ENCODE data around the gene MLH1. TPM values are rescaled to one million over a fixed set of nuclear protein-coding genes. Genes with fewer than 3 reads are reported as not detected.

Gene MLH1
- polyA plus RNA-seq, 2 of the 4 experiments (the other 2 are of a cell fraction), result 61.8 to 73.1 TPM

- WGBS (ENCODE audit: missing lambda C conversion rate), result 94% methylated on average over 3 of the region's 3 CpGs
- FAIRE-seq, result no peak
- Histone ChIP-seq H3K9me3 (no peaks in the 10 kb centered on the region), H3K4me2 (peak overlapping the region; percentile 96), H3K27ac (no peak overlapping the region), H3K4me1 (peaks cover 27% of the 10 kb centered on the region), H3K4me3 (no peak overlapping the region)
- no peak for ATAC-seq
- ChIA-PET POLR2A (interaction anchor here (0.7 kb wide), 1 partner anchor 142 kb away, joined by 11 read pairs; no protein-coding TSS in a partner anchor), CTCF (no interaction called here)
- no peak for TF ChIP-seq KDM1A (IDR thresholded peaks at IDR 0.05; ENCODE audit: low read depth)
- TF ChIP-seq ESRRA (IDR thresholded peaks at IDR 0.05; ENCODE audit: borderline replicate concordance, low read length), result no peak
- no peak for TF ChIP-seq HEYL (CRISPR knock-in tag; IDR thresholded peaks at IDR 0.05)
- TF ChIP-seq, protein P1, sequence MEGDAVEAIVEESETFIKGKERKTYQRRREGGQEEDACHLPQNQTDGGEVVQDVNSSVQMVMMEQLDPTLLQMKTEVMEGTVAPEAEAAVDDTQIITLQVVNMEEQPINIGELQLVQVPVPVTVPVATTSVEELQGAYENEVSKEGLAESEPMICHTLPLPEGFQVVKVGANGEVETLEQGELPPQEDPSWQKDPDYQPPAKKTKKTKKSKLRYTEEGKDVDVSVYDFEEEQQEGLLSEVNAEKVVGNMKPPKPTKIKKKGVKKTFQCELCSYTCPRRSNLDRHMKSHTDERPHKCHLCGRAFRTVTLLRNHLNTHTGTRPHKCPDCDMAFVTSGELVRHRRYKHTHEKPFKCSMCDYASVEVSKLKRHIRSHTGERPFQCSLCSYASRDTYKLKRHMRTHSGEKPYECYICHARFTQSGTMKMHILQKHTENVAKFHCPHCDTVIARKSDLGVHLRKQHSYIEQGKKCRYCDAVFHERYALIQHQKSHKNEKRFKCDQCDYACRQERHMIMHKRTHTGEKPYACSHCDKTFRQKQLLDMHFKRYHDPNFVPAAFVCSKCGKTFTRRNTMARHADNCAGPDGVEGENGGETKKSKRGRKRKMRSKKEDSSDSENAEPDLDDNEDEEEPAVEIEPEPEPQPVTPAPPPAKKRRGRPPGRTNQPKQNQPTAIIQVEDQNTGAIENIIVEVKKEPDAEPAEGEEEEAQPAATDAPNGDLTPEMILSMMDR (IDR thresholded peaks at IDR 0.05), result no peak
- no peak for TF ChIP-seq MAZ (IDR thresholded peaks at IDR 0.05; ENCODE audit: borderline replicate concordance, low read depth, low read length)
- TF ChIP-seq, protein P2, sequence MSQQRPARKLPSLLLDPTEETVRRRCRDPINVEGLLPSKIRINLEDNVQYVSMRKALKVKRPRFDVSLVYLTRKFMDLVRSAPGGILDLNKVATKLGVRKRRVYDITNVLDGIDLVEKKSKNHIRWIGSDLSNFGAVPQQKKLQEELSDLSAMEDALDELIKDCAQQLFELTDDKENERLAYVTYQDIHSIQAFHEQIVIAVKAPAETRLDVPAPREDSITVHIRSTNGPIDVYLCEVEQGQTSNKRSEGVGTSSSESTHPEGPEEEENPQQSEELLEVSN (IDR thresholded peaks at IDR 0.05; ENCODE audit: borderline replicate concordance, low read depth), result no peak
- TF ChIP-seq PHF8 (IDR thresholded peaks at IDR 0.05; ENCODE audit: borderline replicate concordance, low read depth), result no peak
- no peak for TF ChIP-seq ZFP36 (IDR thresholded peaks at IDR 0.05; ENCODE audit: borderline replicate concordance, partially characterized antibody)
- TF ChIP-seq TFCP2L1 (CRISPR knock-in tag; IDR thresholded peaks at IDR 0.05), result no peak
- TF ChIP-seq, protein P3, sequence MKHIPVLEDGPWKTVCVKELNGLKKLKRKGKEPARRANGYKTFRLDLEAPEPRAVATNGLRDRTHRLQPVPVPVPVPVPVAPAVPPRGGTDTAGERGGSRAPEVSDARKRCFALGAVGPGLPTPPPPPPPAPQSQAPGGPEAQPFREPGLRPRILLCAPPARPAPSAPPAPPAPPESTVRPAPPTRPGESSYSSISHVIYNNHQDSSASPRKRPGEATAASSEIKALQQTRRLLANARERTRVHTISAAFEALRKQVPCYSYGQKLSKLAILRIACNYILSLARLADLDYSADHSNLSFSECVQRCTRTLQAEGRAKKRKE (CRISPR knock-in tag; IDR thresholded peaks at IDR 0.05; ENCODE audit: low read depth), result no peak
- TF ChIP-seq SMC3 (IDR thresholded peaks at IDR 0.05), result no peak
- no peak for TF ChIP-seq REST (IDR thresholded peaks at IDR 0.05)
- no peak for TF ChIP-seq CHD2 (IDR thresholded peaks at IDR 0.05; ENCODE audit: low read length, partially characterized antibody)
- no peak for TF ChIP-seq FOXS1 (CRISPR knock-in tag; IDR thresholded peaks at IDR 0.05)
- TF ChIP-seq, protein P4, sequence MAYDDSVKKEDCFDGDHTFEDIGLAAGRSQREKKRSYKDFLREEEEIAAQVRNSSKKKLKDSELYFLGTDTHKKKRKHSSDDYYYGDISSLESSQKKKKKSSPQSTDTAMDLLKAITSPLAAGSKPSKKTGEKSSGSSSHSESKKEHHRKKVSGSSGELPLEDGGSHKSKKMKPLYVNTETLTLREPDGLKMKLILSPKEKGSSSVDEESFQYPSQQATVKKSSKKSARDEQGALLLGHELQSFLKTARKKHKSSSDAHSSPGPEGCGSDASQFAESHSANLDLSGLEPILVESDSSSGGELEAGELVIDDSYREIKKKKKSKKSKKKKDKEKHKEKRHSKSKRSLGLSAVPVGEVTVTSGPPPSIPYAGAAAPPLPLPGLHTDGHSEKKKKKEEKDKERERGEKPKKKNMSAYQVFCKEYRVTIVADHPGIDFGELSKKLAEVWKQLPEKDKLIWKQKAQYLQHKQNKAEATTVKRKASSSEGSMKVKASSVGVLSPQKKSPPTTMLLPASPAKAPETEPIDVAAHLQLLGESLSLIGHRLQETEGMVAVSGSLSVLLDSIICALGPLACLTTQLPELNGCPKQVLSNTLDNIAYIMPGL (CRISPR knock-in tag; IDR thresholded peaks at IDR 0.05; ENCODE audit: borderline replicate concordance), result no peak
- no peak for TF ChIP-seq CEBPB (IDR thresholded peaks at IDR 0.05)
- no peak for TF ChIP-seq RAD21 (conservative IDR thresholded peaks at IDR 0.05 in 1 of 2, IDR thresholded peaks at IDR 0.05 in 1 of 2)
- TF ChIP-seq POLR2AphosphoS2 (conservative IDR thresholded peaks at IDR 0.05; ENCODE audit: low read length), result no peak
- TF ChIP-seq NFE2L2 (conservative IDR thresholded peaks at IDR 0.05; ENCODE audit: low read length), result no peak
- DNase-seq (ENCODE audit: low read depth in 1 of 2, low spot score in 1 of 2), result no peak
These were observed 4.3 kb upstream of the MLH1 start for GRCh38 chr3:36989005-36989404.

Data from A549 (cell line).